ENCODE data around the gene PPM1E.
A peak's percentile ranks its signal among the peaks of the same experiment; 100 is the strongest.

Gene PPM1E

DNA sequence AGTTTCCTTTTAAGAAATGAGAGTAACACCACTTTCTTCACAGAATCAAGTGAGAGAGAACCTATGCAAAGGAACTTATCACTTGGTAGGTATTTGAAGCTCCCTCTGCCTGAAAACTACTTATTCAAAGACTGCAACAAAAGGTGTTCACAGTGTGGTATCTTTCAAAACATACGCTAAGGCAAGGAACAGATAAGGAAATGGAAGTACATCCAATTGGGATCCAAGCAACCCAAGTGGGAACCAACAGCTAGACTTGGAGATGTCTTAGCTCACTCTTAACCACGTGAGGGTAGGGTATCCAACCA lies 431 bp upstream of the PPM1E start:
- no peak for DNase-seq (ENCODE audit: low read depth)
- H3K4me3 ChIP-seq (ENCODE audit: control insufficient read depth, low read depth, low read length), result no peak overlapping the region
- TF ChIP-seq, protein P1, sequence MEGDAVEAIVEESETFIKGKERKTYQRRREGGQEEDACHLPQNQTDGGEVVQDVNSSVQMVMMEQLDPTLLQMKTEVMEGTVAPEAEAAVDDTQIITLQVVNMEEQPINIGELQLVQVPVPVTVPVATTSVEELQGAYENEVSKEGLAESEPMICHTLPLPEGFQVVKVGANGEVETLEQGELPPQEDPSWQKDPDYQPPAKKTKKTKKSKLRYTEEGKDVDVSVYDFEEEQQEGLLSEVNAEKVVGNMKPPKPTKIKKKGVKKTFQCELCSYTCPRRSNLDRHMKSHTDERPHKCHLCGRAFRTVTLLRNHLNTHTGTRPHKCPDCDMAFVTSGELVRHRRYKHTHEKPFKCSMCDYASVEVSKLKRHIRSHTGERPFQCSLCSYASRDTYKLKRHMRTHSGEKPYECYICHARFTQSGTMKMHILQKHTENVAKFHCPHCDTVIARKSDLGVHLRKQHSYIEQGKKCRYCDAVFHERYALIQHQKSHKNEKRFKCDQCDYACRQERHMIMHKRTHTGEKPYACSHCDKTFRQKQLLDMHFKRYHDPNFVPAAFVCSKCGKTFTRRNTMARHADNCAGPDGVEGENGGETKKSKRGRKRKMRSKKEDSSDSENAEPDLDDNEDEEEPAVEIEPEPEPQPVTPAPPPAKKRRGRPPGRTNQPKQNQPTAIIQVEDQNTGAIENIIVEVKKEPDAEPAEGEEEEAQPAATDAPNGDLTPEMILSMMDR (conservative IDR thresholded peaks at IDR 0.05; ENCODE audit: control insufficient read depth, insufficient read depth, low read depth, low read length), result no peak

DNA sequence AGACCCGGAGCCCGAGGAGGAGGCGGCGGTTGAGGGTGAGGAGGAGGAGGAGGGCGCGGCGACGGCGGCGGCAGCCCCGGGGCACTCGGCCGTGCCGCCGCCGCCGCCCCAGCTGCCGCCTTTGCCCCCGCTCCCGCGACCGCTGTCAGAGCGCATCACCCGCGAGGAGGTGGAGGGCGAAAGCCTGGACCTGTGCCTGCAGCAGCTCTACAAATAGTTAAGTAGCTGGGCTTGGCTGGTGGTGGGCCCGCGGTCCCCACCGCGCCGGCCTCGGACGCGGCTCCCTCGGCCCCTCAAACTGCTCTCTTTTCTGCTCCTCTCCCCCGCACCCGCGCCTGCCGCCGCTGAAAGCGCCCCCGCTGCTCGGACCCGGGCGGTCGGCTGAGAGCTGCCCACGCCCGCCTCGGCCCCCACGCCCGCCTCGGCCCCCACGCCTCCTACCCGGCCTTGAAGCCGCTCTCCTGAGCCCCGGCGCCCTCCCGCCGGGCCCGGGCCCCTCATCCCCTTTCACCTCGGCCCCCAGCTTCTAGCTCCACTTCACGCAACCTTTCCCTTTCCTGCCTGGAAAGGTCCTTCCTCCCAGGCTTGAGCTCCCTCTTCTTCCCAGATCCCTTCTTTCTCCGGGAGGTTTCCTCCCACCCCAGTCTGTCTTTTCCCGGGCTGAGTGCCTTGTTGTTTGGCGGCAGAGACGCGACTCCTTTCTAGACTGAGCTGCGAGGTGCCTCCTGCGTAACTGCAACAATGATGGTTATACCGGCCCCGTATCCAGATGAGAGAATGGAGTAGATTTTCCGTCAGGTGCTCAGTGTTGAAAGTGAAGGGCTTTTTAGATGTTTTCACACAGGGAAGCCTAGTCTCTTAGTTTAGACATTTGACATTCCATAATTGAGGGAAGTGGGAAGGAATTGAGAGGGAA lies 850 bp downstream of the PPM1E start:
- TF ChIP-seq, protein P1 (conservative IDR thresholded peaks at IDR 0.05; ENCODE audit: control insufficient read depth, insufficient read depth, low read depth, low read length), result no peak
- H3K4me3 ChIP-seq (ENCODE audit: control insufficient read depth, low read depth, low read length), result peak overlapping the region; percentile 53
- DNase-seq (ENCODE audit: low read depth), result no peak

DNA sequence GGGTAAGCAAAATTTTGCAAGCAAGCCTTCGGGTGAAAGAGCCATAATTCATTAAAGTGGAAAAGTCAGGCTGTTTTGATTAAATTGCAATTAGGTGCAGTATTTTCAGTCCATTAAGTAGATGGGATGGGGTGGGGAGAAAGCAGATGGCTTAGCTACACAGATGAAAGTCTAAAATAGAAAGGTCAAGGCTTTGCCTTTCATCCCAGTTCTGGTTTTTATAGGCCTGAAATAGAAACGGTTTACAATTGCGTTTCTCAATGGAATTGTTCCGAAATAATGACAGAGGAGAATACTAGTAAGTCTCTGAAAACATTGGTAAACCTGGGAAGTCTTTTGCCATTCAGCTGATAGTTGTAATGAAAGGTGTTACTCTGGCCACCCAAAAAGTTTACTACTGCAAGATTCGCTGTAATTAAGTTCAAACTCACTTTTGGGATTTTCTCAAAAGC lies 1.5 kb downstream of the PPM1E start:
- no peak for DNase-seq (ENCODE audit: low read depth)
- no peak overlapping the region for H3K4me3 ChIP-seq (ENCODE audit: control insufficient read depth, low read depth, low read length)
- TF ChIP-seq, protein P1 (conservative IDR thresholded peaks at IDR 0.05; ENCODE audit: control insufficient read depth, insufficient read depth, low read depth, low read length), result no peak

DNA sequence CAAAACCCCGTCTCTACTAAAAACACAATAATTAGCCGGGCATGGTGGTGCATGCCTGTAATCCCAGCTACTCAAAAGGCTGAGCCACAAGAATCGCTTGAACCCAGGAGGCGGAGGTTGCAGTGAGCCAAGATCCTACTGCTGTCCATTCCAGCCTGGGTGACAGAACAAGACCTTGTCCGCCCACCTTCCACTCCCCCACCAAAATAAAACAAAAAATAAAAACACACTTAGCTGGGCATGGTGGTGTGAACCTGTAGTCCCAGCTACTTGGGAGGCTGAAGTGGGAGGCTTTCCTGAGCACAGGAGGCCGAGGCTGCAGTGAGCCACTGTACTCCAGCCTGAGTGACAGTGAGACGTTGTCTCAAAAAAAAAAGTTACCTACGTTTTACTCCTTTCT lies 3.2 kb downstream of the PPM1E start:
- TF ChIP-seq, protein P1 (conservative IDR thresholded peaks at IDR 0.05; ENCODE audit: control insufficient read depth, insufficient read depth, low read depth, low read length), result no peak
- no peak for DNase-seq (ENCODE audit: low read depth)
- no peak overlapping the region for H3K4me3 ChIP-seq (ENCODE audit: control insufficient read depth, low read depth, low read length)

DNA sequence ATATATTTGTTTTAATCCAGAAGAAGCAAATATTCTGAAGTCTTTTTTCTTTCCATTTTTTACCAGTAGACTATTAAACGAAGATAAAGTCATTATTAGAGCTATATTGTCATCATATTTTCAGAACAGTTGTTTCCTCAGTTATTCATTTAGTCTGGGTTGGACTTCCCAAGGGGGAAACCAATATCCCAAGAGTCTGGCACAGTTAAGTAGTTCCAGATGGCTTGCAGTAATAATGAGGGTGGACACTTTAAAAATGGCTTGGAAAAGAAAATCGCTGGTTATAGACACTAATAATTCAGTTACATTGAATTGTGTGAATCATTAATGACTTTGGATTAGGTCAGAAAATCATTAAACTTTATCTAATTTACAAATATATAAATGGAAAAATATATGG lies 3.9 kb downstream of the PPM1E start:
- H3K4me3 ChIP-seq (ENCODE audit: control insufficient read depth, low read depth, low read length), result no peak overlapping the region
- DNase-seq (ENCODE audit: low read depth), result no peak
- TF ChIP-seq, protein P1 (conservative IDR thresholded peaks at IDR 0.05; ENCODE audit: control insufficient read depth, insufficient read depth, low read depth, low read length), result no peak

DNA sequence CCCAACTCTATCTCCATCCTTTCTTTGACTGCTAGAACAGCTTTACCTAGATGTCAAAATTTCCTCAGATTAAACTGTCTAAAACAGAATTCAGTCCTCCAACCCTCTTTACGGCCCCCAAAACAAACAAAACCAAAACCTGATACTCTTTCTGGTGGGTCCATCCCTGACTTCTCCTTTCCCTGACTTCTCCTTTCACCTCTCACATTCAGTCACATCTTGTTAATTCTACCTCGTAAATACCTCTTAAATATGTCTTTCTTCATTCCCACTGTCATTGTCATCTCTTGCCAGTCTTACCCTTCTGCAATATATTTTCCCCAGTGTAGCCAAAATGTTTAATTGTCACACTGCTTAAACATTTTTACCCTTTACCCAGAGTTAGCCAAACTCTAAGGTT lies 4.6 kb downstream of the PPM1E start:
- no peak overlapping the region for H3K4me3 ChIP-seq (ENCODE audit: control insufficient read depth, low read depth, low read length)
- no peak for DNase-seq (ENCODE audit: low read depth)
- TF ChIP-seq, protein P1 (conservative IDR thresholded peaks at IDR 0.05; ENCODE audit: control insufficient read depth, insufficient read depth, low read depth, low read length), result no peak

Data from fibroblast of mammary gland (primary cell).